ENCODE results near the gene TMEM40. TPM values are rescaled to one million over a fixed set of nuclear protein-coding genes. Genes with fewer than 3 reads are reported as not detected.
A peak's percentile ranks its signal among the peaks of the same experiment; 100 is the strongest.

Gene TMEM40
- total and polyA plus RNA-seq, 9 of the 15 experiments (the other 6 are each of a cell fraction or from before 2014, with no cell fraction given), result 0.11 to 0.31 (median 0.14) TPM; not detected in 6

GRCh38 chr3:12755754-12756153 is 3.3 kb downstream of the TMEM40 start (continued):
- TF ChIP-seq ETS2 (tag; IDR thresholded peaks at IDR 0.05; ENCODE audit: borderline replicate concordance, poor library complexity, severe bottlenecking) (no peak), BRCA1 (IDR thresholded peaks at IDR 0.05) (no peak), BRCA1 (CRISPR knock-in tag; IDR thresholded peaks at IDR 0.05) (no peak), STAT5B (CRISPR knock-in tag; IDR thresholded peaks at IDR 0.05) (no peak), BRD9 (IDR thresholded peaks at IDR 0.05; ENCODE audit: low read depth, partially characterized antibody) (no peak)

DNA sequence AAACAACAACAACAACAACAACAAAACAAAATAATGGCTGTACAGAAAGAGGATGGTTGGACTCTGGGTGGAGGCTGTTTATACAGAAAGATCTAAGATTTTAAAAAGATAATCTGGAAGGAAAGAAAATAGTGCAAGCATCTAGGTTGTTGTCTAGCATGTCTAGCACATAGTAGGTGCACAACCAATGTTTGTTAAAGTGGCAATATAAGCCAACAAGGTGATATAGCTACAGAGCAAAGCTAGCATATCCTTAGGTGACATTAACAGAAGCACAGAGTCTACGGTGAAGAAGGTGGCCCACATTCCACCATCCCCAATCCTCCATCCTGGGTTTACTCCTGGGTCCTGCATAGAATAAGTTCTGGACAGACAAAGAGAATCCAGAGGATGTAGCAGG is 4.7 kb downstream of the TMEM40 start:
- in situ Hi-C loops (cut with MboI) (no loop called here), intact Hi-C loops (cut with micrococcal nuclease) (no loop called here)
- no peaks in the 10 kb centered on the region for H4K20me1 ChIP-seq (replicated peaks; ENCODE audit: control insufficient read depth, insufficient read depth, low read length)
- H3K9ac ChIP-seq (ENCODE audit: insufficient read depth in 1 of 2, low read depth in 2 of 2, low read length in 2 of 2), result no peak overlapping the region
- ATAC-seq, result no peak; the same call in 2 of the 3 replicates
- CTCF ChIA-PET (ENCODE audit: low intra/inter-chr PET ratio), result no interaction called here
- no peaks in the 10 kb centered on the region for H3K36me3 ChIP-seq (ENCODE audit: control insufficient read depth, insufficient read depth, low read length)
- no peak overlapping the region for H2AFZ ChIP-seq (ENCODE audit: low read depth, low read length)
- DNase-seq (ENCODE audit: extremely low read depth in 1 of 4, low spot score in 3 of 4), result no peak
- H3K27me3 ChIP-seq (ENCODE audit: control insufficient read depth in 2 of 2, insufficient read depth in 2 of 2, low read length in 2 of 2), result no peaks in the 10 kb centered on the region; a peak in 2 of 5 replicates
- peaks cover 7 to 31% of the 10 kb centered on the region in 2 experiments for H3K4me1 ChIP-seq (replicated peaks in 1 of 2; ENCODE audit: control insufficient read depth in 2 of 2, insufficient read depth in 2 of 2, low read length in 2 of 2)
- POLR2A ChIA-PET, result interaction anchor here (0.7 to 1.3 kb wide), 2 partner anchors 10 to 1120 kb away, joined by 3 read pairs; no protein-coding TSS in a partner anchor
- H3K4me3 ChIP-seq, result no peak overlapping the region
- H3K27ac ChIP-seq (ENCODE audit: extremely low read depth, low read depth, low read length), result no peak overlapping the region
- no peaks in the 10 kb centered on the region for H3K79me2 ChIP-seq (ENCODE audit: control insufficient read depth, insufficient read depth, low read length)
- no peak for FAIRE-seq
- BruUV-seq (replicated peaks), result no TSS peak
- 43% methylated on average over 1 of the region's 1 CpG for WGBS (ENCODE audit: insufficient coverage, low coverage, missing lambda C conversion rate)
- H3K9me3 ChIP-seq (replicated peaks; ENCODE audit: control insufficient read depth, insufficient read depth, low read depth, low read length), result no peaks in the 10 kb centered on the region
- TF ChIP-seq, protein P1, sequence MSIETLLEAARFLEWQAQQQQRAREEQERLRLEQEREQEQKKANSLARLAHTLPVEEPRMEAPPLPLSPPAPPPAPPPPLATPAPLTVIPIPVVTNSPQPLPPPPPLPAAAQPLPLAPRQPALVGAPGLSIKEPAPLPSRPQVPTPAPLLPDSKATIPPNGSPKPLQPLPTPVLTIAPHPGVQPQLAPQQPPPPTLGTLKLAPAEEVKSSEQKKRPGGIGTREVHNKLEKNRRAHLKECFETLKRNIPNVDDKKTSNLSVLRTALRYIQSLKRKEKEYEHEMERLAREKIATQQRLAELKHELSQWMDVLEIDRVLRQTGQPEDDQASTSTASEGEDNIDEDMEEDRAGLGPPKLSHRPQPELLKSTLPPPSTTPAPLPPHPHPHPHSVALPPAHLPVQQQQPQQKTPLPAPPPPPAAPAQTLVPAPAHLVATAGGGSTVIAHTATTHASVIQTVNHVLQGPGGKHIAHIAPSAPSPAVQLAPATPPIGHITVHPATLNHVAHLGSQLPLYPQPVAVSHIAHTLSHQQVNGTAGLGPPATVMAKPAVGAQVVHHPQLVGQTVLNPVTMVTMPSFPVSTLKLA (conservative IDR thresholded peaks at IDR 0.05), result no peak
- TF ChIP-seq ZKSCAN1 (IDR thresholded peaks at IDR 0.05; ENCODE audit: low read depth, low read length), result peak; percentile 92
- no peak overlapping the region for H3K4me2 ChIP-seq (ENCODE audit: insufficient read depth, low read length)
- H3K9me1 ChIP-seq (ENCODE audit: control insufficient read depth, insufficient read depth, low read length), result no peaks in the 10 kb centered on the region
